ENCODE measurements around the gene WWC1. TPM values are rescaled to one million over a fixed set of nuclear protein-coding genes. Genes with fewer than 3 reads are reported as not detected.

The WWC1 gene
- 29.9 to 35.1 TPM (median 32.8 TPM) in 3 replicates for total RNA-seq

DNA sequence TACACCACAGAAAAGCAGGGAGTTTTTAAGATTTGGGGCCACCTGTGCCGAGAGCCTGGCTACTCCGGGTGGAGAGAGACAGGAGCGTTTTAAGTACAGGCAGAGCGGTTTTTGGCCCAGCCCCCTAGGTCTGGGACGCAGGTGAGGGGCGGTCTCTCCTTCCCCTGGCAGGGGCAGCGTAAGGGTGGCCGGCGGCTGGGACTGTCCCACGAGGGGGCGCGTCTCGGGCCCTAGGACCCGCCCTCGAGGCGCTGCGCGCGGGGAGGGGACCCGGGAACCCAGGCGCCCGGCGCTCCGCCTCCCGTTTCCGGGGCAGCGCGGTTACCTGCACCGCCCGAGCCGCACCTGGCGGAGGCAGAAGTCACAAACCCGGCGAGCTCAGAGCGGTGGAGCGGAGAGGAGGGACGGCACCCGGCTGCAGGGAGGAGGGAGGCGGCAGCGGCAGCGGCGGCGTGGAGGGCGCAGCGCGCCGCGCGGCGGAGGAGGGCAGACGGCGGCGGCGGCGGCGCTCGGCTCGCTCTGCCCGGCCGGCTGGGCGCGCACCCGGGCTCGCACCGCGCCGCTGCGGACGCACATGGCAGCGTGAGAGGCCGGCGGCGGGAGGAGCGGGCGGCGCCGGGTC lies at the start of gene WWC1:
Gene WWC1, plus strand, starts transcription at position 304 of the 622 bp plus-strand sequence. CDS start 508 bp downstream, outside the sequence.
- DNase-seq (ENCODE audit: low spot score in 2 of 2, unreplicated experiment in 2 of 2): peak; percentile 63 to 88
- H3K4me1 Mint-ChIP-seq: peaks cover 54% of the 10 kb centered on the region
- H3K4me3 Mint-ChIP-seq: peak within 1 kb of the TSS; percentile 84
- peak; percentile 31 for TF ChIP-seq CTCF (IDR thresholded peaks at IDR 0.05; ENCODE audit: unreplicated experiment)
- H3K36me3 Mint-ChIP-seq: no peaks in the 10 kb centered on the region
- H3K9me3 Mint-ChIP-seq: no peaks in the 10 kb centered on the region
- peaks cover 5% of the 10 kb centered on the region for H3K27me3 Mint-ChIP-seq (ENCODE audit: low read depth)
- H3K27ac Mint-ChIP-seq: peak within 1 kb of the TSS; percentile 91

GRCh38 chr5:168244838-168245559 lies 46.4 kb upstream of the WWC1 start:
- no peak overlapping the region for H3K27ac Mint-ChIP-seq
- H3K36me3 Mint-ChIP-seq: peaks cover 16% of the 10 kb centered on the region

GRCh38 chr5:168249923-168250322 lies 41.5 kb upstream of the WWC1 start:
- no peak for TF ChIP-seq CTCF (IDR thresholded peaks at IDR 0.05; ENCODE audit: unreplicated experiment)
- peaks cover 16% of the 10 kb centered on the region for H3K36me3 Mint-ChIP-seq
- H3K4me1 Mint-ChIP-seq: no peaks in the 10 kb centered on the region
- no peak overlapping the region for H3K27ac Mint-ChIP-seq
- no peak overlapping the region for H3K4me3 Mint-ChIP-seq
- no peaks in the 10 kb centered on the region for H3K9me3 Mint-ChIP-seq
- H3K27me3 Mint-ChIP-seq (ENCODE audit: low read depth): no peaks in the 10 kb centered on the region
- DNase-seq (ENCODE audit: low spot score in 2 of 2, unreplicated experiment in 2 of 2): no peak

More at GRCh38 chr5:168244838-168245559, 46.4 kb upstream of the WWC1 start:
- H3K9me3 Mint-ChIP-seq: no peaks in the 10 kb centered on the region
- DNase-seq (ENCODE audit: low spot score in 2 of 2, unreplicated experiment in 2 of 2): no peak
- no peaks in the 10 kb centered on the region for H3K27me3 Mint-ChIP-seq (ENCODE audit: low read depth)
- H3K4me3 Mint-ChIP-seq: no peak overlapping the region
- TF ChIP-seq CTCF (IDR thresholded peaks at IDR 0.05; ENCODE audit: unreplicated experiment): no peak
- no peaks in the 10 kb centered on the region for H3K4me1 Mint-ChIP-seq

- Mint-ChIP-seq H3K9me3 (no peaks in the 10 kb centered on the region), H3K27ac (no peak overlapping the region), H3K27me3 (ENCODE audit: low read depth) (no peaks in the 10 kb centered on the region), H3K36me3 (peaks cover 16% of the 10 kb centered on the region), H3K4me1 (no peaks in the 10 kb centered on the region), H3K4me3 (no peak overlapping the region)
- no peak for DNase-seq (ENCODE audit: low spot score in 2 of 2, unreplicated experiment in 2 of 2)
- TF ChIP-seq CTCF (IDR thresholded peaks at IDR 0.05; ENCODE audit: unreplicated experiment): no peak
Observed at GRCh38 chr5:168251259-168251658, 40.2 kb upstream of the WWC1 start.

DNA sequence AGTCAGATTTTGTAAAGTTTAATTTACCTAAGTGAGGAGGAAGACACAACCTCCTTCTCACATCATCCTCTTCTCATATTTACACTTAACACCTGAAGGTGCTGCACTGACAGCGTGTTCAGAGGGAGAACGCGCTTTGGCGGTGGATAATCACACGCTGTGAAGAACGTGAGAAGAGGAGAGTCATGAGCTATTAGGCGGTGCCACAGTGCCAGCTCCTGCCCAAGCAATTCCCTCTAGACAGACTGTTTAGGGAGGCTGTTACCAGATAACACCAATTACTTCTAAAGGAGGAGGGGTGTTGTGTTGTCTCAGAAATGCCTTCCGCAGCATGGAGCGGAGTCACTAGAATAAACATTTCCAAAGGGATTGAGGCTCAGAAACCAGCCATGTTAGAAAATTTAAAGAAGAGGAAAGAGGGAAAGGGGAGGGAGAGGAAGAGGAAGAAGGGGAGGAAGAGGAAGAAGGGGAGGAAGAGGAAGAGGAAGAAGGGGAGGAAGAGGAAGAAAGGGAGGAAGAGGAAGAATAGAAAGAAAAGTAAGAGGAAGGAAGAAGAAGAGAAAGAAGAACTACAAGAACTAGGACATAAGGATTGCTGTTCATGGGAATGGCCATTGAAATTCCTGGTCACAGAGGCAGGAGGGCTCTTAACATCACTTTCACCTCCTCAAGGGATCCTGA lies 37.3 kb upstream of the WWC1 start:
- Mint-ChIP-seq H3K4me1 (no peaks in the 10 kb centered on the region), H3K9me3 (no peaks in the 10 kb centered on the region), H3K27ac (no peak overlapping the region), H3K4me3 (no peak overlapping the region), H3K27me3 (ENCODE audit: low read depth) (no peaks in the 10 kb centered on the region), H3K36me3 (no peaks in the 10 kb centered on the region)
- DNase-seq (ENCODE audit: low spot score in 2 of 2, unreplicated experiment in 2 of 2): no peak
- no peak for TF ChIP-seq CTCF (IDR thresholded peaks at IDR 0.05; ENCODE audit: unreplicated experiment)

All from mesothelial cell of epicardium (in vitro differentiated cells).